Activated CD4-positive, alpha-beta T cell treated with anti-CD3 and anti-CD28 coated beads, Interleukin-2, amount 10 ng/mL, durations not matched to agents 24 days and 14 days (primary cell): ENCODE results near the gene CHM. TPM values are rescaled to one million over a fixed set of nuclear protein-coding genes. Genes with fewer than 3 reads are reported as not detected.

ENCODE experiments used
- DNase-seq: peaks from one replicate; pipeline ENCODE4 v3.0.0; 2022
- H3K27ac Mint-ChIP-seq: one replicate; pipeline ENCODE4 v1.8.0; 2022; ENCODE audit warnings: mild to moderate bottlenecking, mixed read lengths
- H3K27me3 Mint-ChIP-seq: one replicate; pipeline ENCODE4 v1.8.0; 2022; ENCODE audit warnings: mixed read lengths
- H3K36me3 Mint-ChIP-seq: one replicate; pipeline ENCODE4 v1.8.0; 2022; ENCODE audit warnings: low read depth, mild to moderate bottlenecking, mixed read lengths
- H3K4me1 Mint-ChIP-seq: one replicate; pipeline ENCODE4 v1.8.0; 2021; ENCODE audit warnings: mixed read lengths
- H3K4me3 Mint-ChIP-seq: one replicate; pipeline ENCODE4 v1.8.0; 2022; ENCODE audit warnings: mild to moderate bottlenecking, moderate library complexity, mixed read lengths
- H3K9me3 Mint-ChIP-seq: one replicate; pipeline ENCODE4 v1.8.0; 2021; ENCODE audit warnings: mixed read lengths
- intact Hi-C: fragments of 100-400 bp; cut with micrococcal nuclease; formaldehyde crosslinking; loops from one replicate; pipeline ENCODE4 v1.15.1; 2023
- total RNA-seq: library from RNA; stranded (reverse); gene quantifications from 2 replicates; pipeline ENCODE4 v1.2.3, GENCODE V29; 2022

Gene CHM
- total RNA-seq, 1 donor from 2014 or later, result 16.7 TPM

DNA sequence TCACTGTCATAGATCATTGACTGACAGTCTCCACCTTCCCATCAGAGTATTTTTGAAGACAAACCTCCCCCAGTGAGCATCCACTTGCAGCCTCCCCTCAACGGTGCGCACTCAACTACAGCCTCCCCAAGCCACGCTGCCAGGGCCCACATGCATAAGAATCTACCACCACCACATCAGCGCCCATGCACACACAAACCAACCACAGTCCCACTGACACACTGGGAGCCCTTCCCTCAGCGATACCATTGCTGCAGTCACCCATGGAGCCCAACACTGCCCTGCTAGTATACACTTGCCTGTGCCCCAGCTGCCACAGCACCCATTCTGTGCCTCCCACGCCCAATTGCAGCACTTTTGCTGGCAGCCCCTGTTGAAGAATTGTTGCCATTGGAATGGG, 132.9 kb downstream of the CHM start:
- no peaks in the 10 kb centered on the region for H3K27me3 Mint-ChIP-seq
- H3K4me3 Mint-ChIP-seq, result no peak overlapping the region
- no peaks in the 10 kb centered on the region for H3K4me1 Mint-ChIP-seq
- peaks cover 5% of the 10 kb centered on the region for H3K36me3 Mint-ChIP-seq
- DNase-seq, result no peak
- peaks cover 3% of the 10 kb centered on the region for H3K9me3 Mint-ChIP-seq
- intact Hi-C loops, result no loop called here
- no peak overlapping the region for H3K27ac Mint-ChIP-seq

GRCh38 chrX:85907316-85907715, 140.0 kb downstream of the CHM start:
- Mint-ChIP-seq H3K4me3 (no peak overlapping the region), H3K27me3 (no peaks in the 10 kb centered on the region), H3K36me3 (no peaks in the 10 kb centered on the region), H3K27ac (no peak overlapping the region), H3K4me1 (no peaks in the 10 kb centered on the region), H3K9me3 (no peaks in the 10 kb centered on the region)
- intact Hi-C loops, result no loop called here
- DNase-seq, result no peak

- Mint-ChIP-seq H3K4me1 (no peaks in the 10 kb centered on the region), H3K4me3 (no peak overlapping the region), H3K36me3 (no peaks in the 10 kb centered on the region), H3K9me3 (no peaks in the 10 kb centered on the region), H3K27ac (no peak overlapping the region), H3K27me3 (no peaks in the 10 kb centered on the region)
- intact Hi-C loops, result no loop called here
- no peak for DNase-seq
Observed at GRCh38 chrX:85906399-85906798, 141.0 kb downstream of the CHM start.

GRCh38 chrX:85905851-85906250, 141.5 kb downstream of the CHM start:
- Mint-ChIP-seq H3K27ac (no peak overlapping the region), H3K36me3 (no peaks in the 10 kb centered on the region), H3K4me3 (no peak overlapping the region), H3K9me3 (no peaks in the 10 kb centered on the region), H3K27me3 (no peaks in the 10 kb centered on the region), H3K4me1 (no peaks in the 10 kb centered on the region)
- DNase-seq, result no peak
- intact Hi-C loops, result no loop called here

DNA sequence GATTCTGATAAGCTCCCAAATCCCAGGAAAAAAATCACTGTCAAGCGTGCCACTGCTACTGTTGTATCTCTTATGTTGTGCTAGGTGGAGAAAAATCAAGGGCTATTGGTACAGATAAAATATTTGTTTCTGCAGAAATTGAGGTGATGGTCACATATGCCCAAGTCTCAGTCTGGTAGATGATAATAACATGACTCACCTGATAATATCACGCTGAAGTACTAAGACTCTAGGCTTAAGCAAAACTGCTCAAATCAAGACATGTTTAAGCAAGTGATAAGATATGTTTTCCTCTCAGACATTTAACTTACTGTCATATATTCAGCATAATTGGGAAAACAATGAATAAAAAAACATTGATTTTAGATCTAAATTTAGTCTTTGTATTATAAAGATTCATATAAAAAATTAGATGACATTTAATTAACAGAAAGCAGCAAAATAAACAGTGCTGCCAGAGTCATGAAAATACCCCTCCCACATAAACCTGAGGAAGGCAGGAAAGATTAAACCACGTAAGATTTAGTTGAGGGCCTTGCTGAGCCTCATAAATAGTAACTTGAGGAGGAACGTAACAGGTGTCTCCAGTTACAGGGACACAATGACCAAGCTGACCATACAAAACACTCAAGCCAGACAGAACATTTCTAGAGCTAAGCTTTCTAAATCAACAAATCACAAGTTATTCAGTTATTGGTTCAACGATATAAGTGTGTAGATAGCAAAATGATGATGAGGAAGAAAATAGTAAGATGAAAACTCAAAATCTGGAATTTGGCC, 143.5 kb downstream of the CHM start:
- H3K4me3 Mint-ChIP-seq, result no peak overlapping the region
- H3K9me3 Mint-ChIP-seq, result no peaks in the 10 kb centered on the region
- H3K4me1 Mint-ChIP-seq, result no peaks in the 10 kb centered on the region
- DNase-seq, result no peak
- no peaks in the 10 kb centered on the region for H3K27me3 Mint-ChIP-seq
- H3K36me3 Mint-ChIP-seq, result no peaks in the 10 kb centered on the region
- no peak overlapping the region for H3K27ac Mint-ChIP-seq
- intact Hi-C loops, result no loop called here

DNA sequence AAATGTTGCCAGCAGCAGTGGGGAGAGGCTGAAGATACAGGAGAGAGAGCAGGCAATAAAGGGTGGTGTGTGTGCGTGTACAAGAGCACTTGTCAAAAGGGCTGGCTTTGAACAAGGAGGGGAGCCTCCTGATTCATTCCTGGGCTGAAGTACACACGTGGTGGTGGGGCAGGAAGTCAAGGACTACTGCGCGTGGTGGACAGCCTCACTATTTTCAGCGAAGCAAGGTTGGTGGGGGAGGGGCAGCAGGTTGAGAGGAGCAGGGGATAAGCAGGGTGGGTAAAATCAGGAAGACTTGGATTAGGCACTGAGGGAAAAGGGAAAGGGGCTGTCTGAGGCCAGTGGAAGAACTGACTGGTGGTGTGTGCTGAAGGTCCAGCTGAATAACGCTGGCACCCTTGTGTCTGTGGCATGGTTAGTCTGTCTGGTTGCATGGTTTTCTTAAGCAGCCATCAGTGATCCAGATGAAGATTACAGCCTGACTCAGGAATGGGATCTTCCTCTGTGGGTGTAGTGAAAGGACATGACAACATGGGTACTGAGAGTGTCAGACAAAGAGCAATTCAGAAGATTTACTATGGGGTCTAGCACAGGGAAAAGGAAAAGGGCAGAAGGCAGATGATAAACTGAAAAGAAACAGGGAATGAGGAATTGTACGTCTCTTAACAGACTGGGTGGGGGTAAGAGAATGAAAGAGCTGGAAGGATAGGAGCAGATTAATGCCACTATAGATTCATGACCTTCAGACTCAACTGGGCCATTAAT, 149.8 kb downstream of the CHM start:
- H3K36me3 Mint-ChIP-seq, result peaks cover 10% of the 10 kb centered on the region
- no peaks in the 10 kb centered on the region for H3K4me1 Mint-ChIP-seq
- no peak overlapping the region for H3K27ac Mint-ChIP-seq
- no peaks in the 10 kb centered on the region for H3K27me3 Mint-ChIP-seq
- no peak overlapping the region for H3K4me3 Mint-ChIP-seq
- intact Hi-C loops, result no loop called here
- H3K9me3 Mint-ChIP-seq, result peaks cover 6% of the 10 kb centered on the region
- DNase-seq, result no peak

- Mint-ChIP-seq H3K9me3 (no peaks in the 10 kb centered on the region), H3K4me1 (no peaks in the 10 kb centered on the region), H3K4me3 (no peak overlapping the region), H3K27me3 (no peaks in the 10 kb centered on the region), H3K27ac (no peak overlapping the region), H3K36me3 (no peaks in the 10 kb centered on the region)
- intact Hi-C loops, result no loop called here
- no peak for DNase-seq
Observed at GRCh38 chrX:85882601-85883000, 164.8 kb downstream of the CHM start.

- Mint-ChIP-seq H3K9me3 (peaks cover 15% of the 10 kb centered on the region), H3K36me3 (peaks cover 32% of the 10 kb centered on the region), H3K4me1 (no peaks in the 10 kb centered on the region)
Observed at GRCh38 chrX:85870585-85870984, 176.8 kb downstream of the CHM start.

GRCh38 chrX:85865324-85865723, 182.0 kb downstream of the CHM start:
- intact Hi-C loops, result no loop called here

More at GRCh38 chrX:85870585-85870984, 176.8 kb downstream of the CHM start:
- DNase-seq, result no peak
- Mint-ChIP-seq H3K27ac (no peak overlapping the region), H3K27me3 (no peaks in the 10 kb centered on the region), H3K4me3 (no peak overlapping the region)
- intact Hi-C loops, result loop anchor here (10.0 kb wide), 1 partner anchor 174 kb away; the partner anchor contains the start of gene CHM

GRCh38 chrX:85859426-85859825, 187.9 kb downstream of the CHM start:
- Mint-ChIP-seq H3K4me1 (no peaks in the 10 kb centered on the region), H3K27ac (no peak overlapping the region), H3K9me3 (no peaks in the 10 kb centered on the region), H3K27me3 (no peaks in the 10 kb centered on the region), H3K36me3 (peaks cover 2% of the 10 kb centered on the region), H3K4me3 (no peak overlapping the region)
- DNase-seq, result no peak
- intact Hi-C loops, result no loop called here

More at GRCh38 chrX:85865324-85865723, 182.0 kb downstream of the CHM start:
- DNase-seq, result no peak
- no peak overlapping the region for H3K4me3 Mint-ChIP-seq
- peaks cover 37% of the 10 kb centered on the region for H3K36me3 Mint-ChIP-seq
- H3K9me3 Mint-ChIP-seq, result peaks cover 18% of the 10 kb centered on the region
- no peaks in the 10 kb centered on the region for H3K27me3 Mint-ChIP-seq
- H3K27ac Mint-ChIP-seq, result no peak overlapping the region
- H3K4me1 Mint-ChIP-seq, result no peaks in the 10 kb centered on the region

GRCh38 chrX:85851418-85851817, 195.9 kb downstream of the CHM start:
- Mint-ChIP-seq H3K4me1 (no peaks in the 10 kb centered on the region), H3K4me3 (no peak overlapping the region), H3K27ac (no peak overlapping the region), H3K36me3 (no peaks in the 10 kb centered on the region), H3K9me3 (no peaks in the 10 kb centered on the region), H3K27me3 (no peaks in the 10 kb centered on the region)
- DNase-seq, result peak; percentile 59
- intact Hi-C loops, result no loop called here

GRCh38 chrX:85836868-85837267, 210.5 kb downstream of the CHM start:
- H3K27ac Mint-ChIP-seq, result no peak overlapping the region
- H3K27me3 Mint-ChIP-seq, result no peaks in the 10 kb centered on the region
- no peaks in the 10 kb centered on the region for H3K9me3 Mint-ChIP-seq
- H3K4me3 Mint-ChIP-seq, result no peak overlapping the region
- no peaks in the 10 kb centered on the region for H3K36me3 Mint-ChIP-seq
- H3K4me1 Mint-ChIP-seq, result no peaks in the 10 kb centered on the region
- no peak for DNase-seq
- intact Hi-C loops, result no loop called here

GRCh38 chrX:85828771-85829170, 218.6 kb downstream of the CHM start:
- Mint-ChIP-seq H3K4me1 (no peaks in the 10 kb centered on the region), H3K4me3 (no peak overlapping the region)
- intact Hi-C loops, result no loop called here

DNA sequence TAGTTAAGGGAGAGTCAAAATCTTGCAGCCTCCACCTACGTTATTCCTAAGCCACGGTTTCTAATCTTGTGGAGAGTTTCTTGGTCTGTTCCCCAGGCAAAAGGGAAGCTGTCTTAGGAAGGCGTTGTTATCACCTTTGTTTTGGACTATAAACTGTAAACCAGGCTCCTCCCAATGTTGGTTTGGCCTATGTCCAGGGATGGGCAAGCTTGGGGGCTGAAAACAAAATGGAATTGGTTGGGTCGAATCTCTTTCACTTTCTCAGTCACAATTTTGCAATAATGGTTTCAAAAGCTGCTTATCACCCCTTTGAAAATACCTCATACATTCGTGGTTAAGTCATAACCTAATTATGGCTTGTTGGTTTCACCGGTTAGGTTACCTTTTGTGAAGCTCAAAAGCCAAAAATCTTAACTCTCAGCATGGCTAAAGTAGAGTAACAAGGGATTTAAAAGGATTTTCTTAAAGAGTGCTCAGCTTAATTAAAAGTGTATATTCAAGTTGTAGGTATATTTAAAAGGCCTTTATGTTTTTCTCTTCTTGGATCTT, 232.1 kb downstream of the CHM start:
- Mint-ChIP-seq H3K36me3 (no peaks in the 10 kb centered on the region), H3K9me3 (peaks cover 4% of the 10 kb centered on the region)
- intact Hi-C loops, result no loop called here

More at GRCh38 chrX:85828771-85829170, 218.6 kb downstream of the CHM start:
- Mint-ChIP-seq H3K9me3 (no peaks in the 10 kb centered on the region), H3K27me3 (no peaks in the 10 kb centered on the region), H3K36me3 (no peaks in the 10 kb centered on the region), H3K27ac (no peak overlapping the region)
- no peak for DNase-seq

More for the DNA sequence above, 232.1 kb downstream of the CHM start:
- H3K4me3 Mint-ChIP-seq, result no peak overlapping the region
- no peaks in the 10 kb centered on the region for H3K4me1 Mint-ChIP-seq
- DNase-seq, result no peak
- H3K27me3 Mint-ChIP-seq, result no peaks in the 10 kb centered on the region
- H3K27ac Mint-ChIP-seq, result no peak overlapping the region
